Thoracic aorta (tissue), 2 donors: ENCODE data around the gene EHF. TPM values are rescaled to one million over a fixed set of nuclear protein-coding genes. Genes with fewer than 3 reads are reported as not detected.

Experiments
- ATAC-seq: fragments of 150-250 bp; one replicate; pipeline ENCODE4 v1.8.0; 2017; ENCODE audit warnings: low read depth; ENCODE audit not compliant: insufficient number of reproducible peaks, low FRiP score
- DNase-seq: peaks from one replicate; pipeline ENCODE4 v3.0.0-alpha.2; 2020; ENCODE audit warnings: low spot score
- H3K27ac ChIP-seq, 2 donors: fragments of 200-600 bp; sonication (generic); 1 replicate in 1 of 2; 2 replicates in 1 of 2; pipeline ENCODE4 v1.5.1; 2016; ENCODE audit warnings: mild to moderate bottlenecking in 2 of 2, moderate library complexity in 2 of 2
- H3K27me3 ChIP-seq: fragments of 200-600 bp; sonication (generic); replicated peaks from 2 replicates; pipeline ENCODE4 v1.6.0; 2016; ENCODE audit warnings: mild to moderate bottlenecking; ENCODE audit not compliant: insufficient read depth
- H3K36me3 ChIP-seq: fragments of 200-600 bp; sonication (generic); one replicate; pipeline ENCODE4 v1.5.1; 2016
- H3K4me1 ChIP-seq, 2 donors: fragments of 200-600 bp; sonication (generic); 1 replicate in 1 of 2; 2 replicates in 1 of 2; pipeline versions ENCODE4 v1.5.1 to v1.6.0; 2016; ENCODE audit warnings: low read depth in 2 of 2, mild to moderate bottlenecking in 1 of 2; ENCODE audit not compliant: control insufficient read depth in 1 of 2
- H3K4me3 ChIP-seq: fragments of 200-600 bp; sonication (generic); 2 replicates; pipeline ENCODE4 v1.5.1; 2016; ENCODE audit warnings: mild to moderate bottlenecking
- H3K9me3 ChIP-seq: fragments of 200-600 bp; sonication (generic); 2 replicates; pipeline ENCODE4 v1.5.1; 2016
- CTCF ChIP-seq: fragments of 200-600 bp; sonication (generic); IDR thresholded peaks from one replicate; pipeline ENCODE4 v1.5.1; 2019; ENCODE audit warnings: antibody characterized with exemption
- total RNA-seq, 2 donors: library from RNA; depleted of rRNA; stranded (reverse); fragments of >200 nt; gene quantifications; one replicate each; pipeline versions ENCODE4 v1.1.0 to v1.2.3, GENCODE V29; 2016

The EHF gene
- total RNA-seq, 2 donors from 2014 or later: 0.14 TPM

GRCh38 chr11:34643311-34643710 is 22.4 kb downstream of the EHF start:
- H3K36me3 ChIP-seq: no peaks in the 10 kb centered on the region
- no peaks in the 10 kb centered on the region for H3K9me3 ChIP-seq
- no peaks in the 10 kb centered on the region for H3K4me1 ChIP-seq
- no peaks in the 10 kb centered on the region for H3K27me3 ChIP-seq
- TF ChIP-seq CTCF: no peak
- no peak for DNase-seq
- H3K4me3 ChIP-seq: no peak overlapping the region
- no peak for ATAC-seq
- no peak overlapping the region for H3K27ac ChIP-seq

GRCh38 chr11:34643846-34644245 is 23.0 kb downstream of the EHF start:
- DNase-seq: no peak
- no peak overlapping the region for H3K27ac ChIP-seq
- H3K4me3 ChIP-seq: no peak overlapping the region
- no peaks in the 10 kb centered on the region for H3K27me3 ChIP-seq
- no peak for TF ChIP-seq CTCF
- no peaks in the 10 kb centered on the region for H3K4me1 ChIP-seq
- H3K36me3 ChIP-seq: no peaks in the 10 kb centered on the region
- no peak for ATAC-seq
- no peaks in the 10 kb centered on the region for H3K9me3 ChIP-seq

DNA sequence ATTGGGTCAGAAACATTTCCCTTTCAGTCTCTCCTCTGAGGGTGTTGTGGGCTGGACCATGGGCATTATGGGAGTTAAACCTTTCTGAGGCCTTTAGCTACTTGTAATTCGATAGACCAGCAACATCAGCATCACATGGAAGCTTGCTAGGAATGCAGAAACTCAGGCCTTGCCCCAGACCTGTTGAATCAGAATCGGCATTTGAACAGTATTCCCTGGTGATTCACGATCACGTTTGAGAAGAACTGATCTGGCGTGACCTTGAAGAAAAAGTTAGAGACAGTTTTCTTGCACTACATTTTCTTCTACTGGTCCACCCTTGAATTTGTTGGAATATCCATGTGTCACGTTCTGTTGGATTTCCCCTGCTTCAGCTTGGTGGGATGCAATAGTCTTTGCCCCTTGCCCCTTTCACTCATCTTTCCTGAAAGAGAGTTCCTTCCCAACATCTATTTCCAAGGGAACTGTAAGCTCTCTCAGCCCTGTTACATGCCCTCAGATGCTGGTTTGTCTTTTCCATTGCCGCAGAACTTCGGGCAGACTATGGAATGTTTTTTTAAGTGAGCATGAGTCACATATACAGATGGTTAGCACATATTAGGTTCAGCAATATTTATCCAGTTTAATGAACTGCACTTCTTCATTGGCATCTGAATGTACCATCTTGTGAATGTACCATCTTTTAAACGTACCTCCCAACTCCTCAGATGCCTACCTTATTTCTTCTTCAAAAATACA is 23.9 kb downstream of the EHF start:
- Histone ChIP-seq H3K27me3 (no peaks in the 10 kb centered on the region), H3K36me3 (no peaks in the 10 kb centered on the region), H3K9me3 (no peaks in the 10 kb centered on the region), H3K4me1 (no peaks in the 10 kb centered on the region), H3K4me3 (no peak overlapping the region), H3K27ac (no peak overlapping the region)
- ATAC-seq: no peak
- TF ChIP-seq CTCF: no peak
- DNase-seq: no peak

- no peak for TF ChIP-seq CTCF
- H3K36me3 ChIP-seq: no peaks in the 10 kb centered on the region
- no peak overlapping the region for H3K4me3 ChIP-seq
- no peak for ATAC-seq
- DNase-seq: no peak
- no peaks in the 10 kb centered on the region for H3K27me3 ChIP-seq
- no peak overlapping the region for H3K27ac ChIP-seq
- H3K4me1 ChIP-seq: no peaks in the 10 kb centered on the region
- no peaks in the 10 kb centered on the region for H3K9me3 ChIP-seq
These were observed 25.5 kb downstream of the EHF start for GRCh38 chr11:34646431-34646830.

DNA sequence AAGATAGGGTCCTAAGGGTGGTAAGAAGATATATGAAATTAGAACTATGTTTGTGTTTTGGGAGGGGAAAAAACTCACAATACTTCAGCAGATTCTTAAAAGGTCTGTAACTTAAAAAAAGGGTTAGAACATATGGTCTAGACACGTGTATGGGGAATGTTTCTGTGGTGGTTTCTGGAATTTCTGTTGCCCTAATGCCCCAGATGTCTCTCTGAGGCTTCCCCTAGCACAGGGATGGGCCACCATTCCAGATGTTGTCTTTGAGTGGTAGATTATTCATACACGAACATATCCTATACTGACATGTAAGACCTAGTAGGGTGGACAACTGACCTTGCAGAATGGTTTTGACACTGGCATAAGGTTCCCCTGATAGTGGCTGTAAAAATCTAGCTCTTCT is 26.2 kb downstream of the EHF start:
- Histone ChIP-seq H3K9me3 (no peaks in the 10 kb centered on the region), H3K4me3 (no peak overlapping the region), H3K4me1 (no peaks in the 10 kb centered on the region), H3K27me3 (no peaks in the 10 kb centered on the region), H3K36me3 (no peaks in the 10 kb centered on the region), H3K27ac (no peak overlapping the region)
- no peak for ATAC-seq
- DNase-seq: no peak
- no peak for TF ChIP-seq CTCF
